Neural cell (in vitro differentiated cells): Measurements from ENCODE around the gene ZDHHC9.

ENCODE experiments used
- EP300 ChIP-seq: fragments of 450-650 bp; conservative IDR thresholded peaks from 2 replicates; pipeline ENCODE4 v1.6.1; 2014; ENCODE audit warnings: antibody characterized with exemption, mild to moderate bottlenecking, moderate library complexity; ENCODE audit not compliant: poor library complexity, severe bottlenecking
- POLR2AphosphoS5 ChIP-seq: IDR thresholded peaks from 2 replicates; pipeline ENCODE4 v1.6.1; 2012
- SMC3 ChIP-seq: fragments of 450-650 bp; conservative IDR thresholded peaks from 2 replicates; pipeline ENCODE4 v1.6.1; 2014; ENCODE audit warnings: antibody characterized with exemption, mild to moderate bottlenecking, moderate library complexity; ENCODE audit not compliant: poor library complexity
- TF ChIP-seq, protein P1 (sequence below): fragments of 450-650 bp; IDR thresholded peaks from 2 replicates; pipeline ENCODE4 v1.5.1; 2014; ENCODE audit warnings: antibody characterized with exemption, mild to moderate bottlenecking, moderate library complexity; ENCODE audit not compliant: poor library complexity, severe bottlenecking
- TF ChIP-seq, protein P2 (sequence below): IDR thresholded peaks from 2 replicates; pipeline ENCODE4 v1.6.1; 2012; ENCODE audit warnings: borderline replicate concordance

DNA sequence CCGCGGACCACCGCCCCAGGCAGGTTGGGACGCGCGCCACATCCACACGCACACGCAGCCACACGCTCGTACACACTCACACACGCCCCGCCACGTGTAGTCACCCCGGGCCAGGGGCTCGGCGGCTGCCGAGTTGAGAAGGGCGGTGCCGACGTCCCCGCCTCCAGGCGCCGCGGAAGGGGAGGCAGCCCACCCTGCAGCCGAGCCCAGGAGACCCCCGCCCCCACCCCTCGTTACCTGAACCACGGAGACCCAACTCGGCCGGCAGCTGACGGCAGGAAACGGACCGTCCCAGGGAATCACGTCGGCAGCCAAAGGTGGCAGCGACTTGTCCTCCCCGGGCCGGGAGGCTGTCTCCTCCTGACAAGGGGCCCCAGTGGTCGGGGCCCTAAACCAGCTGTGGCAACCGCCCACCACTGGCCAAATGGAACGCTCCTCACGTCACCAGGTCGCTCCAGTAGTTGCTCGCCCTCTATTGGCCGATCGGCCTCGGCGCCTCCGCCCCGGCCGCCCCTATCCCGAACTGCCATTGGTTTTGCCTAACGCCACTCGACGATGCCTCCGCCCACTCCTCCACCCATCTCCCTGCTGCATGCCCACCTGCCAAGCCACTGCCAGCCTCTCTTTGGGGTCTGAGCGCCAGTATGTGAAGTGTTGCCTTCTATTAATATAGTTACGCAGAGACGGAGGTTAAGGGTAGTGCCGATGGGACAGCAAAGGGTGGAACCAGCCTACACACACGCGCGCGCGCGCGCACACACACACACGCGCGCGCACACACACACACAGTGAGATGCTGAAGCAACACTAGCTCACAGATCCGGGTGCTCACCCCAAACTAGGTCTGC is at the start of gene ZDHHC9:
- TF ChIP-seq, protein P1, sequence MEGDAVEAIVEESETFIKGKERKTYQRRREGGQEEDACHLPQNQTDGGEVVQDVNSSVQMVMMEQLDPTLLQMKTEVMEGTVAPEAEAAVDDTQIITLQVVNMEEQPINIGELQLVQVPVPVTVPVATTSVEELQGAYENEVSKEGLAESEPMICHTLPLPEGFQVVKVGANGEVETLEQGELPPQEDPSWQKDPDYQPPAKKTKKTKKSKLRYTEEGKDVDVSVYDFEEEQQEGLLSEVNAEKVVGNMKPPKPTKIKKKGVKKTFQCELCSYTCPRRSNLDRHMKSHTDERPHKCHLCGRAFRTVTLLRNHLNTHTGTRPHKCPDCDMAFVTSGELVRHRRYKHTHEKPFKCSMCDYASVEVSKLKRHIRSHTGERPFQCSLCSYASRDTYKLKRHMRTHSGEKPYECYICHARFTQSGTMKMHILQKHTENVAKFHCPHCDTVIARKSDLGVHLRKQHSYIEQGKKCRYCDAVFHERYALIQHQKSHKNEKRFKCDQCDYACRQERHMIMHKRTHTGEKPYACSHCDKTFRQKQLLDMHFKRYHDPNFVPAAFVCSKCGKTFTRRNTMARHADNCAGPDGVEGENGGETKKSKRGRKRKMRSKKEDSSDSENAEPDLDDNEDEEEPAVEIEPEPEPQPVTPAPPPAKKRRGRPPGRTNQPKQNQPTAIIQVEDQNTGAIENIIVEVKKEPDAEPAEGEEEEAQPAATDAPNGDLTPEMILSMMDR, result peak; percentile 10
- TF ChIP-seq POLR2AphosphoS5 (peak; percentile 30), SMC3 (no peak), EP300 (peak; percentile 29)
- TF ChIP-seq, protein P2, sequence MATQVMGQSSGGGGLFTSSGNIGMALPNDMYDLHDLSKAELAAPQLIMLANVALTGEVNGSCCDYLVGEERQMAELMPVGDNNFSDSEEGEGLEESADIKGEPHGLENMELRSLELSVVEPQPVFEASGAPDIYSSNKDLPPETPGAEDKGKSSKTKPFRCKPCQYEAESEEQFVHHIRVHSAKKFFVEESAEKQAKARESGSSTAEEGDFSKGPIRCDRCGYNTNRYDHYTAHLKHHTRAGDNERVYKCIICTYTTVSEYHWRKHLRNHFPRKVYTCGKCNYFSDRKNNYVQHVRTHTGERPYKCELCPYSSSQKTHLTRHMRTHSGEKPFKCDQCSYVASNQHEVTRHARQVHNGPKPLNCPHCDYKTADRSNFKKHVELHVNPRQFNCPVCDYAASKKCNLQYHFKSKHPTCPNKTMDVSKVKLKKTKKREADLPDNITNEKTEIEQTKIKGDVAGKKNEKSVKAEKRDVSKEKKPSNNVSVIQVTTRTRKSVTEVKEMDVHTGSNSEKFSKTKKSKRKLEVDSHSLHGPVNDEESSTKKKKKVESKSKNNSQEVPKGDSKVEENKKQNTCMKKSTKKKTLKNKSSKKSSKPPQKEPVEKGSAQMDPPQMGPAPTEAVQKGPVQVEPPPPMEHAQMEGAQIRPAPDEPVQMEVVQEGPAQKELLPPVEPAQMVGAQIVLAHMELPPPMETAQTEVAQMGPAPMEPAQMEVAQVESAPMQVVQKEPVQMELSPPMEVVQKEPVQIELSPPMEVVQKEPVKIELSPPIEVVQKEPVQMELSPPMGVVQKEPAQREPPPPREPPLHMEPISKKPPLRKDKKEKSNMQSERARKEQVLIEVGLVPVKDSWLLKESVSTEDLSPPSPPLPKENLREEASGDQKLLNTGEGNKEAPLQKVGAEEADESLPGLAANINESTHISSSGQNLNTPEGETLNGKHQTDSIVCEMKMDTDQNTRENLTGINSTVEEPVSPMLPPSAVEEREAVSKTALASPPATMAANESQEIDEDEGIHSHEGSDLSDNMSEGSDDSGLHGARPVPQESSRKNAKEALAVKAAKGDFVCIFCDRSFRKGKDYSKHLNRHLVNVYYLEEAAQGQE, result no peak
